ENCODE data around the gene ADSS2.

The ADSS2 gene

GRCh38 chr1:244397131-244397530, 54.6 kb downstream of the ADSS2 start:
- Histone ChIP-seq H3K9me3 (ENCODE audit: control insufficient read depth, insufficient read depth, low read depth, low read length) (no peaks in the 10 kb centered on the region), H3K36me3 (ENCODE audit: control insufficient read depth in 2 of 2, insufficient read depth in 1 of 2, low read length in 2 of 2) (peaks cover 4 to 5% of the 10 kb centered on the region in 2 experiments; a peak in 2 of 3 replicates), H3K27ac (ENCODE audit: extremely low read depth, low read depth, low read length) (no peak overlapping the region), H3K4me1 (ENCODE audit: control insufficient read depth, insufficient read depth, low read length) (no peaks in the 10 kb centered on the region), H3K4me3 (ENCODE audit: low read depth, low read length) (no peak overlapping the region)
- ChIA-PET CTCF (no interaction called here), POLR2A (no interaction called here)
- 0 out of 2 replicates have a peak, but pooled peaks have one; percentile 22 for TF ChIP-seq ZNF10 (tag by site-specific recombination; IDR thresholded peaks at IDR 0.05)
- no peak for TF ChIP-seq ZNF132 (tag by site-specific recombination; IDR thresholded peaks at IDR 0.05; ENCODE audit: borderline replicate concordance)

GRCh38 chr1:244395965-244396364, 55.7 kb downstream of the ADSS2 start:
- H3K27ac ChIP-seq (ENCODE audit: extremely low read depth, low read depth, low read length) = no peak overlapping the region
- H3K4me3 ChIP-seq (ENCODE audit: low read depth, low read length) = no peak overlapping the region
- peak; percentile 88 for TF ChIP-seq SCRT2 (tag by site-specific recombination; IDR thresholded peaks at IDR 0.05)
- no peak for TF ChIP-seq ZNF629 (tag by site-specific recombination; IDR thresholded peaks at IDR 0.05)
- ChIA-PET POLR2A (no interaction called here), CTCF (interaction anchor here (0.6 kb wide), 1 partner anchor 50 kb away, joined by 5 read pairs; no protein-coding TSS in a partner anchor)
- H3K9me3 ChIP-seq (ENCODE audit: control insufficient read depth, insufficient read depth, low read depth, low read length) = no peaks in the 10 kb centered on the region
- no peaks in the 10 kb centered on the region for H3K36me3 ChIP-seq (ENCODE audit: control insufficient read depth in 2 of 2, insufficient read depth in 1 of 2, low read length in 2 of 2)
- H3K4me1 ChIP-seq (ENCODE audit: control insufficient read depth, insufficient read depth, low read length) = no peaks in the 10 kb centered on the region

- Histone ChIP-seq H3K36me3 (ENCODE audit: control insufficient read depth in 2 of 2, insufficient read depth in 1 of 2, low read length in 2 of 2) (no peaks in the 10 kb centered on the region), H3K4me3 (ENCODE audit: low read depth, low read length) (no peak overlapping the region), H3K4me1 (ENCODE audit: control insufficient read depth, insufficient read depth, low read length) (no peaks in the 10 kb centered on the region), H3K27ac (ENCODE audit: extremely low read depth, low read depth, low read length) (no peak overlapping the region), H3K9me3 (ENCODE audit: control insufficient read depth, insufficient read depth, low read depth, low read length) (no peaks in the 10 kb centered on the region)
- ChIA-PET CTCF (no interaction called here), POLR2A (no interaction called here)
- TF ChIP-seq ZBTB6 (tag by site-specific recombination; IDR thresholded peaks at IDR 0.05) (no peak), SCRT1 (tag by site-specific recombination; IDR thresholded peaks at IDR 0.05; ENCODE audit: borderline replicate concordance) (peak; percentile 68), SCRT2 (tag by site-specific recombination; IDR thresholded peaks at IDR 0.05) (peak; percentile 83)
Measured at GRCh38 chr1:244394826-244395765, 56.6 kb downstream of the ADSS2 start.

DNA sequence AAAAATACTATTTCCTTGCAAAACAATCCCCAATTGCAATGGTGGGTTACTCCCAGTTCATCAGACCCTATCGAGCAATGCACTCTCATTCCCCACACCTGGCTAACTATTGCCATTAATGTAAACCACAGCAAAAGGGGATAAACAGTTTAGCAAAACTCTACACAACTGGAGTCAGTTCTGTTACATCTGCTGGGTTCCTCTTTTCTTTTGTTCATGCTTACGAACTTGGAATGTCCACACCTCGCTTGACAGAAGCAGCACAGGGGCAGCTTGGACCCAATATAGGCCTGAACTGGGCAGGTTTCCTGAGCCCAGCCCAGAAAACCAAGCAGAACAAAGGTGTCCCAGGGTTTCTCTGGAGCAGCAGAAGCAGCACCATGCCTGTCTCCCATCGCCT, 57.4 kb downstream of the ADSS2 start:
- no peak for TF ChIP-seq ZFP37 (tag by site-specific recombination; IDR thresholded peaks at IDR 0.05)
- TF ChIP-seq ZNF658 (tag by site-specific recombination; IDR thresholded peaks at IDR 0.05) = no peak
- TF ChIP-seq MZF1 (tag by site-specific recombination; IDR thresholded peaks at IDR 0.05; ENCODE audit: borderline replicate concordance) = no peak
- TF ChIP-seq INSM2 (tag by site-specific recombination; IDR thresholded peaks at IDR 0.05) = no peak
- TF ChIP-seq ZBTB21 (tag by site-specific recombination; IDR thresholded peaks at IDR 0.05) = no peak
- no peak for TF ChIP-seq ZNF211 (tag by site-specific recombination; IDR thresholded peaks at IDR 0.05; ENCODE audit: low read depth)
- TF ChIP-seq SCRT2 (tag by site-specific recombination; IDR thresholded peaks at IDR 0.05) = no peak
- no peak for TF ChIP-seq SETDB1 (IDR thresholded peaks at IDR 0.05; ENCODE audit: insufficient read length, low read length)
- TF ChIP-seq, protein P1, sequence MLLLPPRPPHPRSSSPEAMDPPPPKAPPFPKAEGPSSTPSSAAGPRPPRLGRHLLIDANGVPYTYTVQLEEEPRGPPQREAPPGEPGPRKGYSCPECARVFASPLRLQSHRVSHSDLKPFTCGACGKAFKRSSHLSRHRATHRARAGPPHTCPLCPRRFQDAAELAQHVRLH (tag by site-specific recombination; IDR thresholded peaks at IDR 0.05) = no peak
- TF ChIP-seq ZNF549 (tag by site-specific recombination; IDR thresholded peaks at IDR 0.05) = no peak
- no peak for TF ChIP-seq ZNF132 (tag by site-specific recombination; IDR thresholded peaks at IDR 0.05; ENCODE audit: borderline replicate concordance)
- no peak for TF ChIP-seq ZNF138 (tag by site-specific recombination; IDR thresholded peaks at IDR 0.05; ENCODE audit: borderline replicate concordance)
- TF ChIP-seq, protein P2, sequence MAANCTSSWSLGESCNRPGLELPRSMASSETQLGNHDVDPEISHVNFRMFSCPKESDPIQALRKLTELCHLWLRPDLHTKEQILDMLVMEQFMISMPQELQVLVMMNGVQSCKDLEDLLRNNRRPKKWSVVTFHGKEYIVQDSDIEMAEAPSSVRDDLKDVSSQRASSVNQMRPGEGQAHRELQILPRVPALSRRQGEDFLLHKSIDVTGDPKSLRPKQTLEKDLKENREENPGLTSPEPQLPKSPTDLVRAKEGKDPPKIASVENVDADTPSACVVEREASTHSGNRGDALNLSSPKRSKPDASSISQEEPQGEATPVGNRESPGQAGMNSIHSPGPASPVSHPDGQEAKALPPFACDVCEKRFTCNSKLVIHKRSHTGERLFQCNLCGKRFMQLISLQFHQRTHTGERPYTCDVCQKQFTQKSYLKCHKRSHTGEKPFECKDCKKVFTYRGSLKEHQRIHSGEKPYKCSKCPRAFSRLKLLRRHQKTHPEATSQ (tag by site-specific recombination; IDR thresholded peaks at IDR 0.05) = no peak
- no peak for TF ChIP-seq ZNF776 (tag by site-specific recombination; IDR thresholded peaks at IDR 0.05; ENCODE audit: borderline replicate concordance)
- TF ChIP-seq GLIS1 (tag by site-specific recombination; IDR thresholded peaks at IDR 0.05) = no peak
- no peak for TF ChIP-seq ZNF223 (tag by site-specific recombination; IDR thresholded peaks at IDR 0.05)
- no peak for TF ChIP-seq ZNF404 (tag by site-specific recombination; IDR thresholded peaks at IDR 0.05)
- TF ChIP-seq ZFP69B (tag by site-specific recombination; IDR thresholded peaks at IDR 0.05) = no peak
- ChIA-PET POLR2A (no interaction called here), CTCF (no interaction called here)
- Histone ChIP-seq H3K36me3 (ENCODE audit: control insufficient read depth in 2 of 2, insufficient read depth in 1 of 2, low read length in 2 of 2) (no peaks in the 10 kb centered on the region), H3K27ac (ENCODE audit: extremely low read depth, low read depth, low read length) (no peak overlapping the region), H3K9me3 (ENCODE audit: control insufficient read depth, insufficient read depth, low read depth, low read length) (no peaks in the 10 kb centered on the region), H3K4me3 (ENCODE audit: low read depth, low read length) (no peak overlapping the region), H3K4me1 (ENCODE audit: control insufficient read depth, insufficient read depth, low read length) (no peaks in the 10 kb centered on the region)
